ENCODE data around the gene KCNIP4. TPM values are rescaled to one million over a fixed set of nuclear protein-coding genes. Genes with fewer than 3 reads are reported as not detected.

KCNIP4 gene
- total RNA-seq, 2 experiments from 2014 or later, result not detected

DNA sequence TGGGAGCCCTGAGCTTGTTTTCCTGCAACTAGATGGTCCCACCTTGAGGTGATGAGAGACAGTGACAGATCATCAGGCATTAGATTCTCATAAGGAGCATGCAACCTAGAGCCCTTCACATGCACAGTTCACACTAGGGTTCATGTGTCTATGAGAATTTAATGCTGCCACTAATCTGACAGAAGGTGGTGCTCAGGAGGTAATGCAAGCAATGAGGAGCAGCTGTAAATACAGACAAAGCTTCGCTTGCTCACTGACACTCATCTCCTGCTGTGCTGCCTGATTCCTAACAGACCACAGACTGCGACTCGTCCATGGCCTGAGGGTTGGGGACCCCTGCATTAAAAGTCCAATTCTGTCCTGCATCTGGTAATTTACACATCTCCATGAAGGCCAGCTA is 141.6 kb downstream of the KCNIP4 start:
- POLR2A ChIA-PET, result no interaction called here
- H3K27me3 Mint-ChIP-seq, result no peaks in the 10 kb centered on the region
- H3K36me3 Mint-ChIP-seq (ENCODE audit: low read depth), result no peaks in the 10 kb centered on the region
- no peak overlapping the region for H3K27ac Mint-ChIP-seq
- H3K9me3 Mint-ChIP-seq, result no peaks in the 10 kb centered on the region
- no peaks in the 10 kb centered on the region for H3K4me1 Mint-ChIP-seq
- DNase-seq, result no peak
- H3K4me3 Mint-ChIP-seq, result no peak overlapping the region
- CTCF ChIA-PET, result no interaction called here

DNA sequence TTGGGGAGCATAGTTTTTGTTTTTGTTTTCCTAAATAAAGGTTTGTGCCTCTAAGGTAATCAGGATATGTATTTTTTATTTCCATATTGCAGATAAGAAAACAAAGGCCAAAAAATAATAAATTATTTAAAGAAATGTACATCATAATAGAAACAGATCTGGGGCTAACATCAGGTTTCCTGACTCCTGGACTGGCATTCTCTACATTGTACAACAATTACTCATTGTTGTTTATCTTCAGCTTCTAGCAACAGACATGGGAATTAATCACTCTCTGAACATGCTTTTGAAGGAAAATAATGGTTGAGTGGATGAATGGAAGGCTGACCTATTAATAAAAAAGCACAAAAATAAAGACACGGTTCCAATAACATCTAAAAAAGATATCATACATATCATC is 146.2 kb downstream of the KCNIP4 start:
- H3K27me3 Mint-ChIP-seq, result no peaks in the 10 kb centered on the region
- H3K4me1 Mint-ChIP-seq, result no peaks in the 10 kb centered on the region
- CTCF ChIA-PET, result no interaction called here
- no peak for DNase-seq
- POLR2A ChIA-PET, result no interaction called here
- H3K27ac Mint-ChIP-seq, result no peak overlapping the region
- H3K4me3 Mint-ChIP-seq, result no peak overlapping the region
- H3K9me3 Mint-ChIP-seq, result no peaks in the 10 kb centered on the region
- H3K36me3 Mint-ChIP-seq (ENCODE audit: low read depth), result no peaks in the 10 kb centered on the region

DNA sequence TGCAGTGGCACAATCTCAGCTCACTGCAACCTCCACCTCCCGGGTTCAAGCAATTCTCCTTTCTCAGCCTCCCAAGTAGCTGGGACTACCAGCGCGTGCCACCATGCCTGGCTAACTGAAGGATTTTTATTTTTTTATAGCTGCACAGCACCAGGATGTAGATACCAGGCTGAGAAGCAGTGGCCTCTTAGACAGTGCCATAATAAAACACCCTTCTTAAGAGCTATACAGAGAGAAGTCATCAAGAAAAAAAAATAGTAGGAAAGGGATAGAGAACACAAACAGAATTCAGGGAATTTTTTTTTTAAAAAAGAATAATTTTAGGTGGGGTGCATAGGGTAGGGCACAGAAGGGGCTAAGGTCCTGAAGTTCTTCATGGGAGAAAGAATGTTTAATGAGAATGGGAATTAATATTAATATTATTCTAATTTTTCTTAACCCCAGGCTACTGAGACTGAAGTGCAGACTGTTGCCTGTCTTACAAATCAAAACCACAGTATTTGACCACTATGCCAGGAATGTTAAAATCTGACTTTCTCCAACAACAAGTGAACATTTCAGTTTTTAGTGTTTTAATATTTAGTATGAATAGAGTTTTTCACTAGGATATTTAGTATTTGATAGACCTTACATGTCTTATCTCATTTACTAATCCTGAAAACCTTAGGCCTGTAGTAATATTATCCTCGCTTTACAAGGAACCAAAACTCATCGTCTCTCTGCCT is 146.7 kb downstream of the KCNIP4 start:
- ChIA-PET CTCF (interaction anchor here (1.0 kb wide), 1 partner anchor 586 kb away, joined by 3 read pairs; no protein-coding TSS in a partner anchor), POLR2A (no interaction called here)
- H3K27ac Mint-ChIP-seq, result no peak overlapping the region
- DNase-seq, result no peak
- H3K4me3 Mint-ChIP-seq, result no peak overlapping the region
- no peaks in the 10 kb centered on the region for H3K27me3 Mint-ChIP-seq
- H3K9me3 Mint-ChIP-seq, result no peaks in the 10 kb centered on the region
- no peaks in the 10 kb centered on the region for H3K4me1 Mint-ChIP-seq
- H3K36me3 Mint-ChIP-seq (ENCODE audit: low read depth), result no peaks in the 10 kb centered on the region

DNA sequence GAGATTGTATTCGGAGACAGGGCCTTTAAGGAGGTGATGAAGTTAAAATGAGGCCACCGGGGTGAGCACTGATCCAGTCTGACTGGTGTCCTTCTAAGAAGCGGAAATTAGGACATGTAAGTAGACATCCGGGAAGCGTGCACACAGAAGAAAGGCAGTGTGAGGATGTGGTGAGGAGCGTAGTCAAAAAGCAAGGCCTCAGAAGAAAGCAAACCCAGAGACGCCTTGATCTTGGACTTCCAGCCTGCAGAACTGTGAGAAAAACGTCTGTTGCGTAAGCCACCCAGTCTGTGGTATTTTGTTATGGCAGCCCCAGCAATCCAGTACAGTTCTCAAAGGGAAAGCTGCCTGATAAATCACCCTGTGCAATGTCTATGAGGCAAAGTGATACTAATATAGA is 153.5 kb downstream of the KCNIP4 start:
- DNase-seq, result no peak
- Mint-ChIP-seq H3K4me3 (no peak overlapping the region), H3K27ac (no peak overlapping the region), H3K4me1 (no peaks in the 10 kb centered on the region), H3K27me3 (no peaks in the 10 kb centered on the region), H3K9me3 (peaks cover 2% of the 10 kb centered on the region), H3K36me3 (ENCODE audit: low read depth) (no peaks in the 10 kb centered on the region)
- CTCF ChIA-PET, result no interaction called here
- POLR2A ChIA-PET, result no interaction called here

DNA sequence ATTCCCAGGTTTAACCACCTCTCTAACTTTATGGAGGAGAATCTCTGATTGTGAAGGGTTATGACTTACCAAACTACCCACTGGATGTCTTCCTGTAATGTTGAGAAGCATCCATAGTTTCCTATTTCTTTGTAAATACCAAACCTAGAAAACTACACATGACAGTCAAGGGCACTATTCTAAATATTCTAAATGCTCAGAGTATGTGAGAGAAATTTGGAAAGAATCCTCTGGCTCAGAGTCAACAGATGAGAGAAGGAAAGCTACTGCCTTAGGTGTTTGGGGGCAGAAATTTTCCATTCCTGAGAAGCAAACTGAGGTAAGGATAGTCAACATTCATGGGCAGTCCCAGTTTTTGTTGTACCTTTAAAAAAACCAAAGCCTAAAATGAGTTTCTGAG is 155.8 kb downstream of the KCNIP4 start:
- DNase-seq, result no peak
- Mint-ChIP-seq H3K9me3 (peaks cover 2% of the 10 kb centered on the region), H3K4me3 (no peak overlapping the region), H3K36me3 (ENCODE audit: low read depth) (no peaks in the 10 kb centered on the region), H3K4me1 (no peaks in the 10 kb centered on the region), H3K27me3 (no peaks in the 10 kb centered on the region), H3K27ac (no peak overlapping the region)
- ChIA-PET POLR2A (no interaction called here), CTCF (no interaction called here)

DNA sequence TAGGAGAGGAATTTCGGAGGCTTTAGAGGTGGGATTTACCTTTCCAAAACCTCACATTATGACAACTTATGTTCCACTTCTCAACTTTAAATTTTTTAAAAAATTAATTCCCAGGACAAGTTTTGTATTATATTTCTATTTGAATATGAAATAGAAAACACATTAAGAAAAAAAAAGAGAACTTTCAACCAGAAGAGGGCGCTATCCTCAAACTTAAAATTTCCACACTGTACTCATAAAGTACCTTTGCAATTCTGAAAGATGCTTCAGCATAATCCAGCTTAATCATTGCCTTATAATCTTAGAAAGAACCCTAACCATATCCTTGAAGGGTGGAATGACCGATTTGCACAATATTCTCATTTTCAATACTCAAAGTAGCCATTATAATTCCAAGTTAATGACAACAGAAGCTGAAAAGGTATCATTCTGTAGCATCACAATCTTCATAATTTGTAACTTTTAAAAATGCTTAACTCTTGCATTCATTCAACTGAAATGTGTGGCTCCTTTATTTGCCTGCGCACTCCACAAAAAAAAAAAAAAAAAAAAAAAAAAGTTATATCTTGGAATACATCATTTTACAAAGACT is 158.0 kb downstream of the KCNIP4 start:
- Mint-ChIP-seq H3K27me3 (no peaks in the 10 kb centered on the region), H3K4me3 (no peak overlapping the region), H3K4me1 (no peaks in the 10 kb centered on the region), H3K9me3 (no peaks in the 10 kb centered on the region), H3K27ac (no peak overlapping the region), H3K36me3 (ENCODE audit: low read depth) (no peaks in the 10 kb centered on the region)
- DNase-seq, result no peak
- POLR2A ChIA-PET, result no interaction called here
- CTCF ChIA-PET, result interaction anchor here (1.0 to 5.0 kb wide), 5 partner anchors 10 to 599 kb away, joined by 3 to 75 read pairs (median 5); no protein-coding TSS in a partner anchor

DNA sequence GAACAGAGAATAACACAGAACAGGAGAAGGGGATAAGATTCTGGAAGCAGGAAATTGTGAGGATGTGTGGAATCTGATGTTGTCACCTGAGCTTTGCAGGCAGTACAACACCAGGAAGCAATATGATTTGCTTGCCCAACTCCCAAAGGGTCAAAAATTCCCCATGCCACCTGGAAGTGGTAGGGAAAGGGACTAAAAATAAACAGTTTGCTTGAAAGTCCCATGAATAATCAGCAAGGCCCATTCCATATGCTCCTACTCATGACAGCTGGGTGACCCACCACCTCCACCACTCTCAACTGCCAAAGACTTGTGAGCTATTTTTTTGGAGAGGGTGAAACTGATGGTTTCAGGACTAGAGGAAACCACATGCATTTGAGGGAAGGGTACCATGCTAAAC is 168.4 kb downstream of the KCNIP4 start:
- DNase-seq, result no peak
- H3K4me1 Mint-ChIP-seq, result no peaks in the 10 kb centered on the region
- ChIA-PET CTCF (interaction anchor here (1.4 kb wide), 1 partner anchor 9 kb away, joined by 6 read pairs; no protein-coding TSS in a partner anchor), POLR2A (no interaction called here)
- no peak overlapping the region for H3K4me3 Mint-ChIP-seq
- H3K27me3 Mint-ChIP-seq, result no peaks in the 10 kb centered on the region
- no peak overlapping the region for H3K27ac Mint-ChIP-seq
- no peaks in the 10 kb centered on the region for H3K36me3 Mint-ChIP-seq (ENCODE audit: low read depth)
- no peaks in the 10 kb centered on the region for H3K9me3 Mint-ChIP-seq

DNA sequence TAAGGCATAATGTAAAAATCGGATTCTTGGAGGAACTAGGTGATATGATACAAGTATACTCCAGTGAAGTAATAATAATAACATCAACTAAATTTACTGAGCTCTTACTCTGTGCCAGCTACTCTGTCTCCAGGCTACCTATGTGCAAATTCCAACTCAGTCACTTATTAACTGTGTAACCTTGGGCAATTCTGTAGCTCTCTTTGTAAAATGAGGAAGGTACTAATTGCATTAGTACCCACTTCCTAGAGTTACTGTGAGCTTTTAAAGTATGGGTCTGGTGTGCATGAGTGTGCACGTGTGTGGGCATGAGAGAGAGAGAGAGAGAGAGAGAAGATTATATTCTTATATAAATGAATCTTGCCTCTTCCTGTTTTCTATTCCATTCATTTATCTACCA is 169.9 kb downstream of the KCNIP4 start:
- H3K27ac Mint-ChIP-seq, result no peak overlapping the region
- no peaks in the 10 kb centered on the region for H3K9me3 Mint-ChIP-seq
- CTCF ChIA-PET, result interaction anchor here (0.6 to 1.0 kb wide), 2 partner anchors 11 to 13 kb away, joined by 3 to 4 read pairs; no protein-coding TSS in a partner anchor
- no peaks in the 10 kb centered on the region for H3K36me3 Mint-ChIP-seq (ENCODE audit: low read depth)
- no peak overlapping the region for H3K4me3 Mint-ChIP-seq
- no peaks in the 10 kb centered on the region for H3K27me3 Mint-ChIP-seq
- DNase-seq, result no peak
- POLR2A ChIA-PET, result no interaction called here
- no peaks in the 10 kb centered on the region for H3K4me1 Mint-ChIP-seq

DNA sequence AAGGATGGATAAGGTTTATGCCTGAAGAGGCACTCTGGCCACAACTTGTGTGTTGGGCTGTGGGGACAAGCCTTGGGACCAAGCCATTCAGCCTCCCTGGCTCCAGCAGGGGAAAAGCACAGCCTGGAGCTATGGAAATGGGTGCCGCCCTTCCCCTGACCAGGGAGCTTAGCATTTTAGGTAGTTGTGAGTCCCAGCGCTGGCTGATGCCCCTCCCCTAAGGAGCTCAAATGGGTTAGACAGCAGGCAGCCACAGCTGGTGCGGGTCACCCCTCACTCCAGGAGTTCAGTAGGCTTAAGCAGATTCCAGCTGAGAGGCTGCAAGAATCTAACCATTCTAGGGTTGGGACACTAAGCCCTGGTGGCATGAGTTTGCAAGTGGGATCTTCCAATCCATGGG is 172.9 kb downstream of the KCNIP4 start:
- no peak overlapping the region for H3K27ac Mint-ChIP-seq
- no peak for DNase-seq
- no peaks in the 10 kb centered on the region for H3K9me3 Mint-ChIP-seq
- H3K36me3 Mint-ChIP-seq (ENCODE audit: low read depth), result no peaks in the 10 kb centered on the region
- no peak overlapping the region for H3K4me3 Mint-ChIP-seq
- CTCF ChIA-PET, result no interaction called here
- no peaks in the 10 kb centered on the region for H3K27me3 Mint-ChIP-seq
- no peaks in the 10 kb centered on the region for H3K4me1 Mint-ChIP-seq
- POLR2A ChIA-PET, result no interaction called here

DNA sequence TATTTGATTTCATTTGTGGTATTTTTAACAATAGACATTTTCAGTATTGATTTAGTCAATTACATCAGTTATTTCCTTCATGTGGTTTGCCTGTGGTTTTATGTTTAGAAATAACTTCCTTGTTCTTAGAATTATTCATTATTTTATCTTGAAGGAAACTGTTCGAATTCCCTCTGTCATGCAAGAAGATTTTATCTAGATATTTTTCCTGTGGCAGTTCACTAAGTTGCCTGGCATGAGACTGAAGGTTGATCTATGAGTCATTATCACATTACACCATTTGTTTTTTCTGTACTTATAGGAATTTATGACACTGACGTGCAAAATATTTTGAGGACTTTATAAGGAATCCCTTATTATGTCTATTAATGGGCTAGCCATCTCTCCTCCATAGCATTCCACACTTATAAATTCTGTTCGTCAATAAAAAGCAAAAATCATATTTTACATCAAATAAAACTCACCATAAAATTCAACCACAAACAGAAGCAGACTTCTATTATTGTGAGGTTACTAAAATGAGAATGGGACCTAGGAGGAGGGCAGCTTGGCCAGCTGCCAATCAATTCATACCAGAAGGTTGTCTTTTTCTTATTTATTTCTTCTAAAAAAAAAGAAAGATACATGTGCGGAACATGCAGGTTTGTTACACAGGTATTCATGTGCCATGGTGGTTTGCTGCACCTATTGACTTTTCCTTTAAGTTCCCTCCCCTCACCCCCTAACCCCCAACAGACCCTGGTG is 179.0 kb downstream of the KCNIP4 start:
- POLR2A ChIA-PET, result no interaction called here
- Mint-ChIP-seq H3K4me3 (no peak overlapping the region), H3K9me3 (no peaks in the 10 kb centered on the region), H3K36me3 (ENCODE audit: low read depth) (no peaks in the 10 kb centered on the region), H3K27ac (no peak overlapping the region), H3K27me3 (no peaks in the 10 kb centered on the region), H3K4me1 (peaks cover 3% of the 10 kb centered on the region)
- no peak for DNase-seq
- CTCF ChIA-PET, result interaction anchor here (0.6 to 3.2 kb wide), 2 partner anchors 44 to 996 kb away, joined by 3 to 15 read pairs; no protein-coding TSS in a partner anchor

DNA sequence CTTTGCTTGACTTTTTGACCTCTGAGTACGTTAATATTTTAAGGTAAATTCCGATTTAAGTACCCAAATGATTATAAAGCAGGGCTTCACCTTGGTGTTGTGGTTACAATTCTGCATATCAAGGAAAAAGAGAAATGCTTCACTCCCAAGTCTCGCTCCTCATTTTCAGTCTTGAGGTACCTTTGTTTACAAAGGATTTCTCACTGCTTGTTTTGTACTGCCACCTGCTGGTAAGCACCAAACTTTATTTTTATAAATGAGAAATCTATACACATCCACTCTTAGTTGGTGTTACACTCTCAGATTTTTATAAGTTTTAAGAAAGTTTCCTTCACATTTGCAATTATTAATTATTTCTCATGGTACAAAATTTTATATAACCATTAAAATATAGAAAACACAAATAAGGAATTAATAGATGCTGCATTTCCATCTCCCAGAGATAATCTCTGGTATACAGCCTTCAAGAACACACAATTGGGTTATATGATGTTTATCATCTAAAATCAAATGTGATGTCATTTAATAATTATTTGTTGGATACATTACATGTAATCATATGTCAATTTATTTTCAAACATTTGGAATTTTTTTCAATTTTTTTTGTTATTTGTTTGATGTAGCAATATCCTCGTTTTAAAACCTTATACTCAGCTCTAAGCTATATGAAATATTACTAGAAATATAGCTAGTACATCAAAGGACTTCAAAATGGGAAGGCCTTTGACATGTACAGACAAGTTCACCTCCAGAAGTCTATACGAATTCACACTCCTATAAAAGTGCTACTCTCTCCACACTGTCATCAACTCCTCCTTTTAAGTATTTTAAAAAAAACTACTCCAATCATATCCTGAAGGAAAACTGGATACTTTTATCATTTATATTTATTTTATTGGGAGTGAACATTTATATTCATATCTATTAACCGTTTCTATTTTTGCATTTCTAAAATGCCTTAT is 179.9 kb downstream of the KCNIP4 start:
- DNase-seq, result no peak
- peaks cover 3% of the 10 kb centered on the region for H3K4me1 Mint-ChIP-seq
- H3K4me3 Mint-ChIP-seq, result no peak overlapping the region
- ChIA-PET CTCF (interaction anchor here (0.6 to 3.2 kb wide), 5 partner anchors 21 to 995 kb away, joined by 3 to 15 read pairs (median 4); no protein-coding TSS in a partner anchor), POLR2A (no interaction called here)
- no peaks in the 10 kb centered on the region for H3K27me3 Mint-ChIP-seq
- no peaks in the 10 kb centered on the region for H3K9me3 Mint-ChIP-seq
- H3K36me3 Mint-ChIP-seq (ENCODE audit: low read depth), result no peaks in the 10 kb centered on the region
- no peak overlapping the region for H3K27ac Mint-ChIP-seq

DNA sequence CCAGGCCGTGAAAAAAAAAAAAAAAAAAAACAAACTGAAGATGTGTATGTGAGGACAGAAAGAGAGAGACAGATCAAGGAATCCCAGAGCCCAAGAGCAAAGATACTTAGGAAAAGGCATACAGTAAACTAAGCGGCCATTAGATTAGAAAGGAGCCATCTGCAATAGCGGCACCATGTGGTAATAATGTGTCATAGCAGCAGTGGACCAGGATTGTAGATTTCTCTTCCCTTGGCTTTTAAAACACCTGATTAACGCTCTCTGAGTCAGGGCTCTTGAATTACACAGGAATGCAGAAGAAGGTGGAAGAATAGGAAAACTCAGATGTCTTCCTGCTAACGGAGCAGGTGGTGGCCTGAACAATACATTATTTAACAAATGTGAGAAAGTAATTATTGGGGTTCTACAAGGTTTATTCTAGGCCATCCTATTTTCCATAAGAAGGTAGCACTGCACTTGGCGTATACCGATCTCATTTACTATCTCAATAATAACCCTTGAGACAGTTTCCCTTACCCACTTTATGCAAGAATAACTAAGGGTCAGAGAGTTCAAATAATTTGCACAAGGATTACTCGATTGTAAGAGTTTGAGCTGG is 182.7 kb downstream of the KCNIP4 start:
- POLR2A ChIA-PET, result no interaction called here
- Mint-ChIP-seq H3K4me1 (peaks cover 3% of the 10 kb centered on the region), H3K9me3 (no peaks in the 10 kb centered on the region), H3K36me3 (ENCODE audit: low read depth) (no peaks in the 10 kb centered on the region), H3K27ac (no peak overlapping the region), H3K4me3 (no peak overlapping the region), H3K27me3 (no peaks in the 10 kb centered on the region)
- CTCF ChIA-PET, result interaction anchor here (0.6 to 3.2 kb wide), 8 partner anchors 9 to 1373 kb away, joined by 3 to 15 read pairs (median 4); no protein-coding TSS in a partner anchor
- peak; percentile 21 for DNase-seq

Data from activated CD4-positive, alpha-beta memory T cell treated with anti-CD3 and anti-CD28 coated beads, Interleukin-2, amount 10 ng/mL, durations not matched to agents 7 days and 5 days (primary cell).